Thyroid gland (tissue), 4 donors: Measurements from ENCODE around the gene PARG.

ENCODE experiments used
- POLR2A ChIP-seq, 2 donors: fragments of 450-650 bp; IDR thresholded peaks; one replicate each; pipeline ENCODE4 v1.6.1; 2017; ENCODE audit warnings: antibody characterized with exemption in 2 of 2, mild to moderate bottlenecking in 2 of 2, moderate library complexity in 1 of 2
- TF ChIP-seq, protein P1 (sequence below), 6 experiments: fragments of 200-600 bp in 3 of 6; fragments of 450-650 bp in 3 of 6; sonication (generic) in 3 of 6; IDR thresholded peaks; one replicate each; pipeline ENCODE4 v1.5.1; 2016 to 2019; ENCODE audit warnings: antibody characterized with exemption in 6 of 6, mild to moderate bottlenecking in 2 of 6, inconsistent platforms in 1 of 6, moderate library complexity in 1 of 6

DNA sequence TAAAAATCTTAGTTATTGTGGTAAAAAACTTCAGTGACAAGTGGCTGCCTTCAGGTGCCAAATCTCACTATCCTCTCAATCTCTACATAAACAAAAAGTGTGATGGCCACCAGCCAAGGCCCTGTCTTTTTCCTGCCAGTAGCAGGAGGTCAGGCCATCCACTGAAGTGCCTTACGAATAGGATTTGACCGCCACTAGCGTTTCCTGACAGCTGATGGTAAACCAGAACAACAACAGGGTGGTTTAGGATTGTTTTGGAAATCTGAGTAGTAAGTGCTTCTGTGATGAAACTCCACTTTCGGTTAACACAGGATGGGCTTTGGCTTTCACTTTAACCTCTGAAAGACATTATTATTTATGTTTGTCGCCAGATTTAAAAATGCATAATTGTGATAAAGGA lies 124.0 kb downstream of the PARG start:
- TF ChIP-seq, protein P1, sequence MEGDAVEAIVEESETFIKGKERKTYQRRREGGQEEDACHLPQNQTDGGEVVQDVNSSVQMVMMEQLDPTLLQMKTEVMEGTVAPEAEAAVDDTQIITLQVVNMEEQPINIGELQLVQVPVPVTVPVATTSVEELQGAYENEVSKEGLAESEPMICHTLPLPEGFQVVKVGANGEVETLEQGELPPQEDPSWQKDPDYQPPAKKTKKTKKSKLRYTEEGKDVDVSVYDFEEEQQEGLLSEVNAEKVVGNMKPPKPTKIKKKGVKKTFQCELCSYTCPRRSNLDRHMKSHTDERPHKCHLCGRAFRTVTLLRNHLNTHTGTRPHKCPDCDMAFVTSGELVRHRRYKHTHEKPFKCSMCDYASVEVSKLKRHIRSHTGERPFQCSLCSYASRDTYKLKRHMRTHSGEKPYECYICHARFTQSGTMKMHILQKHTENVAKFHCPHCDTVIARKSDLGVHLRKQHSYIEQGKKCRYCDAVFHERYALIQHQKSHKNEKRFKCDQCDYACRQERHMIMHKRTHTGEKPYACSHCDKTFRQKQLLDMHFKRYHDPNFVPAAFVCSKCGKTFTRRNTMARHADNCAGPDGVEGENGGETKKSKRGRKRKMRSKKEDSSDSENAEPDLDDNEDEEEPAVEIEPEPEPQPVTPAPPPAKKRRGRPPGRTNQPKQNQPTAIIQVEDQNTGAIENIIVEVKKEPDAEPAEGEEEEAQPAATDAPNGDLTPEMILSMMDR (IDR thresholded peaks at IDR 0.05): no peak
- no peak for TF ChIP-seq POLR2A (IDR thresholded peaks at IDR 0.05)
